Memory B cell (primary cell): ENCODE measurements around the gene PHLPP1.

ENCODE experiments used
- ATAC-seq: fragments of 150-1000 bp; cut with Tn5 transposase; 2 replicates; pipeline ENCODE4 v1.10.0; 2021; ENCODE audit warnings: low read depth, mild to moderate bottlenecking, moderate library complexity
- DNase-seq, 2 donors: peaks; one replicate each; pipeline ENCODE4 v3.0.0; 2022; ENCODE audit warnings: low spot score in 2 of 2
- H3K27ac Mint-ChIP-seq: one replicate; pipeline ENCODE4 v1.8.0; 2022; ENCODE audit warnings: mild to moderate bottlenecking, moderate library complexity, mixed read lengths
- H3K27me3 Mint-ChIP-seq: one replicate; pipeline ENCODE4 v1.8.0; 2022; ENCODE audit warnings: mixed read lengths
- H3K36me3 Mint-ChIP-seq: one replicate; pipeline ENCODE4 v1.8.0; 2022; ENCODE audit warnings: mild to moderate bottlenecking, mixed read lengths
- H3K4me1 Mint-ChIP-seq: one replicate; pipeline ENCODE4 v1.8.0; 2022; ENCODE audit warnings: mixed read lengths
- H3K4me3 Mint-ChIP-seq: one replicate; pipeline ENCODE4 v1.8.0; 2022; ENCODE audit warnings: mild to moderate bottlenecking, moderate library complexity, mixed read lengths
- H3K9me3 Mint-ChIP-seq: one replicate; pipeline ENCODE4 v1.8.0; 2022; ENCODE audit warnings: mixed read lengths

The PHLPP1 gene

GRCh38 chr18:62711781-62712180 is 3.6 kb upstream of the PHLPP1 start:
- no peak overlapping the region for H3K4me3 Mint-ChIP-seq
- DNase-seq (no peak), ATAC-seq (no peak)
- H3K27ac Mint-ChIP-seq, result no peak overlapping the region
- peaks cover 2% of the 10 kb centered on the region for H3K4me1 Mint-ChIP-seq
- no peaks in the 10 kb centered on the region for H3K9me3 Mint-ChIP-seq
- no peaks in the 10 kb centered on the region for H3K36me3 Mint-ChIP-seq
- no peaks in the 10 kb centered on the region for H3K27me3 Mint-ChIP-seq

DNA sequence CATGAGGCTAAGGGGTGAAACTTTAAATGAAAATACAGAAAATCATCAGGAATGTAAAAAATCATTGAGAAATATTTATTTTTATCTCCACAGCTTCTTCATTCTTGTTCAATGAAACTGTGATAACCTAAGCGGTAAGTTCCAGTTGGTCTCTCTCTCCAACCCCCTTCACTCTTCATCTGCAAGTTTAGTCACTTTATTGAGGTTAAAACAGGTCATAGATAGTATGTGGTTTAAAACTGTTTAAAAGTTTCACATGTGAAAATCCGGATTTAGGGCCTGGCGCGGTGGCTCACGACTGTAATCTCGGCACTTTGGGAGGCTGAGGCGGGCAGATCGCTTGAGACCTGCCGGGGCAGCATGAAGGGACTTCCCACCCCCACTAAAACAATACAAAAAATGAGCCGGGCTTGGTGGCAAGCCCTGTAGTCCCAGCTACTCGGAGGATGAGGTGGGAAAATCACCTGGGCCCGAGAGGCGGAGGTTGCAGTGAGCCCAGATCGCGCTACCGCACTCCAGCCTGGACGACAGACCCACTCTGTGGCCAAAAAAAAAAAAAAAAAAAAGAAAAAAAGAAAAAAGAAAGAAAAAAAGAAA is 1.6 kb upstream of the PHLPP1 start:
- H3K4me3 Mint-ChIP-seq, result peak overlapping the region; percentile 41
- no peak for DNase-seq
- H3K27ac Mint-ChIP-seq, result no peak overlapping the region

GRCh38 chr18:62714671-62715435 is 488 bp upstream of the PHLPP1 start:
- H3K4me1 Mint-ChIP-seq, result peaks cover 18% of the 10 kb centered on the region
- H3K4me3 Mint-ChIP-seq, result peak overlapping the region; percentile 89
- DNase-seq (peak; percentile 80 to 83), ATAC-seq (peak; percentile 63)
- H3K27me3 Mint-ChIP-seq, result no peaks in the 10 kb centered on the region
- H3K36me3 Mint-ChIP-seq, result no peaks in the 10 kb centered on the region
- no peaks in the 10 kb centered on the region for H3K9me3 Mint-ChIP-seq
- peak overlapping the region; percentile 93 for H3K27ac Mint-ChIP-seq

More for the DNA sequence above, 1.6 kb upstream of the PHLPP1 start:
- H3K27me3 Mint-ChIP-seq, result no peaks in the 10 kb centered on the region
- no peaks in the 10 kb centered on the region for H3K9me3 Mint-ChIP-seq
- peaks cover 11% of the 10 kb centered on the region for H3K4me1 Mint-ChIP-seq
- ATAC-seq, result no peak
- H3K36me3 Mint-ChIP-seq, result no peaks in the 10 kb centered on the region

- Mint-ChIP-seq H3K36me3 (no peaks in the 10 kb centered on the region), H3K9me3 (no peaks in the 10 kb centered on the region), H3K27ac (peak overlapping the region; percentile 93), H3K4me3 (peak overlapping the region; percentile 89), H3K4me1 (peaks cover 18% of the 10 kb centered on the region), H3K27me3 (no peaks in the 10 kb centered on the region)
- ATAC-seq (peak; percentile 47), DNase-seq (peak; percentile 56 to 67)
Observed at GRCh38 chr18:62715759-62716615, 646 bp downstream of the PHLPP1 start.

DNA sequence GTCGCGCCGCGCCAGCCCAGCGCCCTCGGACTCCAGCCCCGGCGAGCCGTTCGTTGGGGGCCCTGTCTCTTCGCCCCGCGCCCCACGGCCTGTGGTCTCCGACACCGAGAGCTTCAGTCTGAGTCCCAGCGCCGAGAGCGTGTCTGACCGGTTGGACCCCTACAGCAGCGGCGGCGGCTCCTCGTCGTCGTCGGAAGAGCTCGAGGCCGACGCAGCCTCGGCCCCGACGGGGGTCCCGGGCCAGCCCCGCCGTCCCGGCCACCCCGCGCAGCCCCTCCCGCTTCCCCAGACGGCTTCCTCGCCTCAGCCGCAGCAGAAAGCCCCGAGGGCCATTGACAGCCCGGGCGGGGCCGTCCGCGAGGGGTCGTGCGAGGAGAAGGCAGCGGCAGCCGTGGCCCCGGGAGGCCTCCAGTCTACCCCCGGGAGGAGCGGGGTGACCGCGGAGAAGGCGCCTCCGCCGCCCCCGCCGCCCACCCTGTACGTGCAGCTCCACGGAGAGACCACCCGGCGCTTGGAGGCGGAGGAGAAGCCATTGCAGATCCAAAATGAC is 1.4 kb downstream of the PHLPP1 start:
- Mint-ChIP-seq H3K27me3 (no peaks in the 10 kb centered on the region), H3K36me3 (no peaks in the 10 kb centered on the region), H3K4me3 (peak overlapping the region; percentile 84), H3K9me3 (no peaks in the 10 kb centered on the region), H3K4me1 (peaks cover 18% of the 10 kb centered on the region), H3K27ac (peak overlapping the region; percentile 71)
- ATAC-seq (peak; percentile 13), DNase-seq (peak; percentile 36 to 62)

- Mint-ChIP-seq H3K27ac (peak overlapping the region; percentile 71), H3K9me3 (no peaks in the 10 kb centered on the region), H3K36me3 (no peaks in the 10 kb centered on the region), H3K4me3 (peak overlapping the region; percentile 84), H3K4me1 (peaks cover 18% of the 10 kb centered on the region), H3K27me3 (no peaks in the 10 kb centered on the region)
- DNase-seq (peak in 1 of 2 donors; percentile 3), ATAC-seq (no peak)
Observed at GRCh38 chr18:62717169-62717924, 2.0 kb downstream of the PHLPP1 start.

DNA sequence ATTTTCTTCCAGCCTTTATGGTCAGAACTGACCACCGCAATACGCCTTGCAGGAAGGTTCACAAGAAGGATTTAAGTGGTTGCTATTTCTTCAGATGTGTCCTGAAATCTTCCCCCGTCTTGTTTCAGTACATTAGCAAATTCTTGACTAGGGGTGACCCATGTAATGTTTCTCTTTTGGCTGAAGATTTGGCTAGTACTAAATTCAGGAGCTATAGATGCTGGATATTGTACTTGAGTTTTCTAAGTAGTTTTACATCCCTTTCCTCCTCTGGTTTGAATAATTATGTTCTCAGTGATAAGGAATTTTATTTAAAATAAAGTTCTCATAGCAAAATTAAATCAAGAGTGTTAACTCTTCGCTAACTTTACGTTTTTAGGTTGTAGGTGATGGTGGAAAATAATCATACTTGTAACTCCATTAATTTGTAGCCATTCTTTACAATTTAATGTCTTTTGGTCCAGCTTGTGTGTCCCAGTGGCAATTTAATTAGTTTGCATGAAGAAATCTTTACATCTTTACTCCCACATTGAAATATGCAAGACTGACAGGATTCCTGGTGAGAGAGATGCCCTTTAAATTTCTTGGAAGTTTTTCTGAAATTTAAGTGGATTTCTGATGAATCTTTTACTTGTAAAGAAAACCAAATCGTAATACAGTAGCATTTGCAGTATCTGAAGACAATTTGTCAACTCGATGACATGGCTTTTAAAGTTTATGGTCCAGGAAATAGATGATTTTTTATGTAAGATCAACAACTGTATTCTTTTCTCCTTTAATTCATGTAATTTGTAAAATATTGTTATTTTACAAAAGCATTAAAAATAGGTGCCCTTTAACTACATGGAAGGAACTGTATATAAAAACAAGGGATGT is 2.8 kb downstream of the PHLPP1 start:
- H3K4me1 Mint-ChIP-seq, result peaks cover 18% of the 10 kb centered on the region
- peak overlapping the region; percentile 84 for H3K4me3 Mint-ChIP-seq
- no peak overlapping the region for H3K27ac Mint-ChIP-seq
- H3K36me3 Mint-ChIP-seq, result no peaks in the 10 kb centered on the region
- no peak for DNase-seq
- no peak for ATAC-seq
- no peaks in the 10 kb centered on the region for H3K27me3 Mint-ChIP-seq
- no peaks in the 10 kb centered on the region for H3K9me3 Mint-ChIP-seq

DNA sequence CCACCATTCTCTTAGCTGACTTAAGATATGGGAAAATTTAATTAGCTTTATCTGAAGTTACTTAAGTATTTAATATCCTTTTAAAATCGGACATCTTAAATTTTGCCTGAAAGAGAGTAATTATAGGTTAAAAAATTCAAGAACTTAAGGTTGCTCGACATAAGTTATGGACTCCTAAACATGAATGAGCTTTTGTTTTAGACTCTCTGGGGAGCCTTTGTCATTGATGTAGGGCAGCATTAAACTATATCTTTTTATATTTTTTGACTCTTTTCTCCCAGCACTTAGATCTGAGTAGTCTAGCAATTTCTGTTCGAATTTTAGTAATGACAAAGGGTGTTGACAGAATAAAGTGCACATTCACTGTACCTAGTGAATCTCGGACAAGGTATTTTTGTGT is 4.7 kb downstream of the PHLPP1 start:
- H3K4me1 Mint-ChIP-seq, result peaks cover 16% of the 10 kb centered on the region
- H3K9me3 Mint-ChIP-seq, result no peaks in the 10 kb centered on the region
- H3K36me3 Mint-ChIP-seq, result no peaks in the 10 kb centered on the region
- no peak for ATAC-seq
- H3K4me3 Mint-ChIP-seq, result no peak overlapping the region
- H3K27ac Mint-ChIP-seq, result no peak overlapping the region
- H3K27me3 Mint-ChIP-seq, result no peaks in the 10 kb centered on the region
- no peak for DNase-seq

DNA sequence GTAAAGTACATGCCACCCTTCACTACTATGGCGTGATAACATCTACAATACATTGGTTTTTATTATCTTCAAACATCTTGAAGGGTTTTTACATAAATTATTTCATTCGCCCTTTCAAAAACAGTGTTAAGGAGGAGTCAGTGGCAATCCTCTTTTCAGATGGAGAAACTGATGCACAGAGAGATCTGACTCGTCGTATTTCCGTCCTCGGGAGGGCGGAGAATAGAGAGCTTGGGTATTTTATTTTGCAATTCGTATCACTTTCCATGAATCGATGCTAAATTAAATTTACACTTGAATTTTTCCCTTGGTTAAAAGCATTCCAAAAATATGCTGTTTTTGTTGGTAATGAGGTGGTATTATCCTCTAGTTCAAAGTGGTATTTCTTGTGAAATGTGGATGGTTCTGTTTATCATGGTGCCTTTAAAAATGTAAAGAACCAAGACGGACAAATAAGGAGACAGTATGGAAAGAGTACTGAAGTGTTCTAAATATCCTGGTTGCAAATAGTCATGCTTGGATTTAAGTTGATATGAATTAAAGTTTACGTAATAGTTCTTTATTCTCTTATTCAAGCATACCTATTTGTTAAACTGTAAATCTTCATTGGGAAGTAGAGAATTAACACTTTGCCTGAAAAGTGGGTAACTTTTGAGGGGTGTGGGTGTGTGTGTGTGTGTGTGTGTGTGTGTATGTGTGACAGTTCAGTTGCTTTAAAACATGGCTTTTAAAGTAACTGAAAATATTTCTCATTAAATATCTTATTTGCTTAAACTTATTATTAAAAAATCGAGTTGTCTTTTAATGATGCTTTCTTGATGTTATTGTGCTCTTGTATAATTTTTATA is 5.6 kb downstream of the PHLPP1 start:
- ATAC-seq (no peak), DNase-seq (no peak)
- no peaks in the 10 kb centered on the region for H3K27me3 Mint-ChIP-seq
- no peaks in the 10 kb centered on the region for H3K9me3 Mint-ChIP-seq
- no peaks in the 10 kb centered on the region for H3K36me3 Mint-ChIP-seq
- peaks cover 19% of the 10 kb centered on the region for H3K4me1 Mint-ChIP-seq
- no peak overlapping the region for H3K27ac Mint-ChIP-seq
- no peak overlapping the region for H3K4me3 Mint-ChIP-seq

- Mint-ChIP-seq H3K9me3 (no peaks in the 10 kb centered on the region), H3K4me1 (peaks cover 17% of the 10 kb centered on the region), H3K4me3 (no peak overlapping the region), H3K36me3 (no peaks in the 10 kb centered on the region), H3K27me3 (no peaks in the 10 kb centered on the region), H3K27ac (no peak overlapping the region)
- DNase-seq (no peak), ATAC-seq (no peak)
Observed at GRCh38 chr18:62721839-62722795, 6.8 kb downstream of the PHLPP1 start.

DNA sequence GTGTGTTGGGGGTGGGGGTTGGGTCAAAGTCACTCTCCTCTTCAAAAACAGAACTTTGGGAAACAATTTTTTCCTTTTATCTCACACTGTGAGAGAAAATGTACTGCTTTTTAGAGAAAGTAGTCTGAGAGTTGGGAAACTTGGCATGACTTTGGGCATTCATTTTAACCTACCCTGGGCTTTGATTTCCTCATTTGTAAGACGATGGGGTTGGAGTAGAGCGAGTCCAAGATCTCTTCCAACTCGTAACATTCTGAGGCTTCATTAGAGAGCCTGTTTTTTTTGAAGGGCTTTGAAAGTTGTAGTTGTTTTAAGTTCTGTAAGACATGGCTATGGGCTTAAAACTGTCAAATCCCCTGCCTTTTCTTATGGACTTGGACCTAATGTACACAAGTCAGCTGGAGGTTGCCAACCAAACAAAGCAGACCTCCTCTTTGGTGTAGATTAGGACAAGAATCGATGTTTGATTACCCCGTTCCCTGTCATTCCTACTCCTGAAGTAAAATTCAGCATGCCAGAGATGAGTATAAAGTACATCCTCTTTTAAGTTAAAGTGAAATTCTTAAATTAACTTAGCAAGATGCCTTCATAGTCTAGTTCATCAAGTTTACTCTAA is 8.4 kb downstream of the PHLPP1 start:
- H3K9me3 Mint-ChIP-seq, result no peaks in the 10 kb centered on the region
- no peak overlapping the region for H3K4me3 Mint-ChIP-seq
- no peak for ATAC-seq
- peaks cover 10% of the 10 kb centered on the region for H3K4me1 Mint-ChIP-seq
- DNase-seq, result no peak
- no peak overlapping the region for H3K27ac Mint-ChIP-seq
- H3K27me3 Mint-ChIP-seq, result no peaks in the 10 kb centered on the region
- no peaks in the 10 kb centered on the region for H3K36me3 Mint-ChIP-seq
